Karpas-422 (cell line): ENCODE measurements around the gene ATP2B3. TPM values are rescaled to one million over a fixed set of nuclear protein-coding genes. Genes with fewer than 3 reads are reported as not detected.

ENCODE experiments used
- DNase-seq: peaks from one replicate; pipeline ENCODE4 v3.0.0-alpha.2; 2015
- H2AFZ ChIP-seq: fragments of 200-600 bp; sonication (generic); 2 replicates; pipeline ENCODE4 v1.6.1; 2014; ENCODE audit warnings: antibody characterized with exemption, low read length, mixed read lengths
- H3K27ac ChIP-seq: fragments of 200-600 bp; sonication (generic); 2 replicates; pipeline ENCODE4 v1.5.1; 2014; ENCODE audit warnings: mild to moderate bottlenecking, low read length, moderate library complexity
- H3K27me3 ChIP-seq: fragments of 200-600 bp; sonication (generic); 2 replicates; pipeline ENCODE4 v1.6.1; 2014; ENCODE audit warnings: low read length, mixed read lengths
- H3K36me3 ChIP-seq: fragments of 200-600 bp; sonication (generic); 2 replicates; pipeline ENCODE4 v1.6.1; 2014; ENCODE audit warnings: low read length, mixed read lengths; ENCODE audit not compliant: insufficient read depth
- H3K4me1 ChIP-seq: fragments of 200-600 bp; sonication (generic); 2 replicates; pipeline ENCODE4 v1.6.1; 2014; ENCODE audit warnings: mild to moderate bottlenecking, low read length, mixed read lengths
- H3K4me2 ChIP-seq: fragments of 200-600 bp; sonication (generic); 2 replicates; pipeline ENCODE4 v1.6.1; 2014; ENCODE audit warnings: low read length, low read depth, mild to moderate bottlenecking; ENCODE audit not compliant: poor library complexity, severe bottlenecking
- H3K4me3 ChIP-seq: fragments of 200-600 bp; sonication (generic); 2 replicates; pipeline ENCODE4 v1.5.1; 2014; ENCODE audit warnings: mild to moderate bottlenecking, antibody characterized with exemption, low read length, mixed read lengths
- H3K79me2 ChIP-seq: fragments of 200-600 bp; sonication (generic); 2 replicates; pipeline ENCODE4 v1.6.1; 2014; ENCODE audit warnings: mild to moderate bottlenecking, low read length, mixed read lengths
- H3K9ac ChIP-seq: fragments of 200-600 bp; sonication (generic); 2 replicates; pipeline ENCODE4 v1.6.0; 2014; ENCODE audit warnings: low read length
- H3K9me2 ChIP-seq: fragments of 200-600 bp; sonication (generic), shearing (Covaris generic); replicated peaks from 2 replicates; pipeline ENCODE4 v1.6.0; 2014; ENCODE audit warnings: mild to moderate bottlenecking, low read length, moderate library complexity; ENCODE audit not compliant: insufficient read depth
- H3K9me3 ChIP-seq: fragments of 300-700, 200-600 bp; sonication (generic); 2 replicates; pipeline ENCODE4 v1.6.1; 2014; ENCODE audit warnings: low read length, mixed read lengths
- H4K20me1 ChIP-seq: fragments of 200-600 bp; sonication (generic); 2 replicates; pipeline ENCODE4 v1.6.1; 2014; ENCODE audit warnings: mild to moderate bottlenecking, antibody characterized with exemption, low read length, low read depth; ENCODE audit not compliant: insufficient read depth
- total RNA-seq: library from RNA; depleted of rRNA; stranded (reverse); fragments of >200 nt; shearing (Covaris generic); gene quantifications from 2 replicates; pipeline ENCODE4 v1.2.3, GENCODE V29; 2014; ENCODE audit warnings: low replicate concordance

The ATP2B3 gene
- total RNA-seq, 1 experiment from 2014 or later = not detected

- DNase-seq = no peak
- Histone ChIP-seq H3K36me3 (no peaks in the 10 kb centered on the region), H3K9me2 (no peaks in the 10 kb centered on the region), H3K4me3 (no peak overlapping the region), H3K4me1 (peaks cover 16% of the 10 kb centered on the region), H3K9ac (no peak overlapping the region), H3K27me3 (no peaks in the 10 kb centered on the region), H2AFZ (no peak overlapping the region), H3K9me3 (no peaks in the 10 kb centered on the region), H3K79me2 (no peaks in the 10 kb centered on the region), H3K4me2 (no peak overlapping the region), H4K20me1 (no peaks in the 10 kb centered on the region), H3K27ac (no peak overlapping the region)
Measured at GRCh38 chrX:153587342-153587741, 69.9 kb downstream of the ATP2B3 start.

DNA sequence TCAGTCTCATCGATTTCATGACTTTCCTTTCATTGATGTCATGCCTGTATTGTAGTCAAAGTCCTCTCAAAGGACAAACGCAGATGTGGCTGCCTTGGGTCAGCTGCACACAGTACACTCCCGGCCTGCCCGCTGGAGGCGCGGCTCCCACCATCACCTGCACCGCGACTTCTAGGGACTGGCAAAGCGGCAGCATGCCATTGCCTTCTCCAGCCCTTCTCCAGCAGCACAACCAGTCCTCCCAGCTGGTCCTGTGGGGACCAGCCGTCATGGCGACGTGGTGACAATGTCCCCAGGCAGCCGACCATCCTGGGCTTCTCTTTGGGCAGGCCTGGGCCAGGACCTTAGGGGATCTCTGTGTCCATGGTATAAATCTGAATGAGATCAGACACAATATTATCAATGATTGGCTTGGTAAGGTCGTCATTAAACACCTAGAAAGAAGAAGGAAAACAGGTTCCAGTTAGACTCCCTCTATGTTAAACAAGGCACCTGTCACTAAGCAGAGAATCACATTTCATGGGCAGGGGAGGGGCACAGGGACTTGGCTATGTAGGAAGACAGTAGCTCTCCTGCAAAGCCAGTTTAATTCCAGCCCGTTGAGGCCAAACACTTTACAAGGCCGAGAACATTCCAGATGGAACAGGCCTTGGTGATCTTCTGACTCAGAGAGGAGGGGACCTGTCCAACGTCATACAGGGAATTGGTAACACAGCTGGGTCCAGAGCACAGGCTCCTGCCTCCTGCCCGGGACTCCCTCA is 70.8 kb downstream of the ATP2B3 start:
- Histone ChIP-seq H3K4me3 (no peak overlapping the region), H3K9ac (no peak overlapping the region), H2AFZ (no peak overlapping the region), H3K79me2 (no peaks in the 10 kb centered on the region), H3K36me3 (no peaks in the 10 kb centered on the region), H3K4me2 (no peak overlapping the region), H4K20me1 (no peaks in the 10 kb centered on the region), H3K27me3 (no peaks in the 10 kb centered on the region), H3K9me2 (no peaks in the 10 kb centered on the region), H3K9me3 (no peaks in the 10 kb centered on the region), H3K4me1 (peaks cover 8% of the 10 kb centered on the region), H3K27ac (no peak overlapping the region)
- DNase-seq = no peak

DNA sequence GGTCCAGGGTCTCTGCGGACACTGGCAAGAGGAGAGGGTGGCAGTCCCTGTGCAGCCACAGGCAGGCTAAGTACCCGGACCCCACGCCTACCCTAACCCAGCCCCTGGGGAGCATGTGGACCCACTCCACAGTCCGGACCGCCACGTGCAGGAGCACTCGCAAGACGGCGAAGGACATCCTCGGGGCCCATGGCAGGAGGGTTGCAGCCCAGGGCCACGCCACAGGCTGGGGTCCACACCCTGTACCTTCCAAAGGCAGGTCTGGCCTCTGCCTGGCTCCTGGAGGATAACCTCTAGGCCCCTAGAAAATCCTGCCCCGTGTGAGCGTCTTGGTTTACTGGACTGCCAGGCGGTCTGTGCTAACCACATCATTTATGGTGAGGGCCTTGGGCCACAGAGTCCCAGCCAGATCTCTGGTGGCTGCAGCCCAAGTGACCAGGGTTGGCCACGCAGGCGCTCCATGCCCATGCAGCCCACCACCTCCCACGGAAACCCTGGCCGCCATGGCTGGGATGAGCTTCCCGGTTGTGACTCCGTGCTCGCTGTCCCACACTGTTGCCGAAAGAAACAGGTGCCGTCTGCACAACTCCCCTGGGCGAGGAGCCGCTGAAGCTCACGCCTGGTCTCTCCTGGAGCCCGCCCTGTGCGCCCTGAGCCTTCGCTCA is 71.5 kb downstream of the ATP2B3 start:
- no peak overlapping the region for H2AFZ ChIP-seq
- H3K9me2 ChIP-seq = no peaks in the 10 kb centered on the region
- H3K27ac ChIP-seq = no peak overlapping the region
- H3K79me2 ChIP-seq = no peaks in the 10 kb centered on the region
- peaks cover 1% of the 10 kb centered on the region for H3K4me1 ChIP-seq
- H4K20me1 ChIP-seq = no peaks in the 10 kb centered on the region
- H3K9ac ChIP-seq = no peak overlapping the region
- H3K36me3 ChIP-seq = no peaks in the 10 kb centered on the region
- no peak overlapping the region for H3K4me3 ChIP-seq
- no peak for DNase-seq
- H3K4me2 ChIP-seq = no peak overlapping the region
- H3K9me3 ChIP-seq = no peaks in the 10 kb centered on the region
- no peaks in the 10 kb centered on the region for H3K27me3 ChIP-seq

DNA sequence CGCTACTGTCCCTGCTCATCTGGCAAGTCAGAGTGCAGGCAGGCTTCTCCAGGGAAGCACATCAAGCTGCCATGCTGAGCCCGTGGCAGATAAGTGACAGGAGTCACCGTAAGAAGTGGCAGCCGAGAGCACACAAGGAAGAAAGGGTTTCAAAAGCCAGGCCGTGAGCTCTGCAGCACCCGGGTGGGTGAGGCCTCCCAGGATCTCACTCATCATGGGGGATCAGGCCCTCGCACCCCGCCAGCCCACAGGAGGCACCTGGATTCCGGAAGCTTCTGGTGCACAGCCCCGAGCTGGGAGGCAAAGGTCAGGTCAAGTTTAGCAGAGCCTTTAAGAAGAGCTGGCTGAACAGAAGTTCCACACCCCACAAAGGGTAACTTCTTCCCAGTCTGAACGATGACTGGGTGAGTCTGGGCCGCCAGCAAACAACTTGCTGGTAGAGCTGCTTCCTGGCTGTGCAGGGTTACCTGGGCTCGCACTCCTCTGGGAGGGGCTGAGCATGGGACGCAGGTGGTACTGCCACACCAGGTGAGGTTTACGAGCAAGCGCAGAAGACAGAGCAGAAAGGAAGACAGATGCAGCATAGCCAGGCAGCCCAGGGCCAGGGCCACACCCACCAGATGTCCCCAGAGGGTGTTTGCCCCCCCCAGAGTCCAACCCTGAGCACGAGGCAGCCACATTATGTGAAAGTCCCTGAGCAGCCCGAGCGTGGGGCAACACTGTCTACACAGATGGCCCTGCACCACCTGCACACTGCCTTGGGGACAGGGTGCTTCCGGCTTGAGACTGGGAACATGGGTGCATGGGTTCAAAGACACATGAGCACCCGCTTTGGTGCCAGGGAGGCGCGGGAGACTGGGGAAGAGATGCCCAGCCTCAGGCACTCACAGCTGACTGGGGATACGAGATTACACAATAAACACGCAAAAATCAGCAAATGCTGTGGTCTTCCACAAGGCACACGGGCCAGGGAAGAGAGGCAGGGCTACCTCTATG is 73.8 kb downstream of the ATP2B3 start:
- Histone ChIP-seq H2AFZ (no peak overlapping the region), H3K27ac (no peak overlapping the region), H3K27me3 (no peaks in the 10 kb centered on the region), H3K4me3 (no peak overlapping the region), H4K20me1 (peaks cover 9% of the 10 kb centered on the region; the same call in 1 of the 2 replicates), H3K9ac (no peak overlapping the region), H3K79me2 (peaks cover 3% of the 10 kb centered on the region), H3K36me3 (no peaks in the 10 kb centered on the region), H3K9me3 (no peaks in the 10 kb centered on the region), H3K9me2 (no peaks in the 10 kb centered on the region), H3K4me2 (no peak overlapping the region), H3K4me1 (peaks cover 4% of the 10 kb centered on the region)
- no peak for DNase-seq

- Histone ChIP-seq H3K27ac (no peak overlapping the region), H4K20me1 (peaks cover 19% of the 10 kb centered on the region; the same call in 1 of the 2 replicates)
Measured at GRCh38 chrX:153592091-153592833, 74.8 kb downstream of the ATP2B3 start.

DNA sequence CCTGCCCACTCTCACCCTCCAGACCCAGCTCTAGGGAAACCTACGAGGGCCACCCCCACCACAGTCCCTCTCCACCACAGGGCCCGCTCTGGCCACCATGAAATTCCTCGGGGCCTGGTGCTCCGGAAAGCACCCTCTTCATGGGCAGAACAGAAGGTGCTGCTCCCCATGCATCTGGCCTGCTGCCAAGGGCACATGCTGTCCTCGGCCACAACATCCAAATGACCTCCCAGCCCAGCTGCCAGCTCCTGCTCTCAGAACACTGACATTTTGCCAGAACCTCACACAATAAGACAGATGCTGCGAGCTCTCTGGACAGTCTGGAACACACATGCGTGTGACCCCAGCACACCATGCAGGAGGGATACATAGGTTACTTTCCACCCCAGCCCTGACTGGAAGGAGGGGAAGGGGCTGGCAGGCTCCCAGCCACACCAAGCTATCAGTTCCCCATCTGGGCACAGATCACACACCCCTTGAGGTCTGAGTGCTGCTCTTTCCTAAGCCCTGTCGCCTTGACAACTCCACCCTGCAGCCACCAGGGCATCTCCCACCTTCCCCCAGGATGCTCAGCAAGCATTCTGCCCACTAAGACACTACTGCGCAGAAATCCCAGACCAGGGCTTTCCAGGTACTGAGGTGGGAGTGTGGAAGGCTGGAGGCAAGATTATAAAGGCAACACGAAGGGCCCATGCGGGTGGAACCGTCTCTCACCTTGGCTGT is 75.7 kb downstream of the ATP2B3 start:
- Histone ChIP-seq H4K20me1 (peaks cover 22% of the 10 kb centered on the region; the same call in 1 of the 2 replicates), H3K27ac (no peak overlapping the region), H3K9me2 (no peaks in the 10 kb centered on the region), H3K36me3 (no peaks in the 10 kb centered on the region), H3K4me1 (peaks cover 23% of the 10 kb centered on the region), H3K9me3 (no peaks in the 10 kb centered on the region), H3K4me3 (no peak overlapping the region), H3K9ac (no peak overlapping the region), H3K79me2 (peaks cover 17% of the 10 kb centered on the region), H2AFZ (no peak overlapping the region), H3K4me2 (no peak overlapping the region), H3K27me3 (no peaks in the 10 kb centered on the region)
- no peak for DNase-seq

More at GRCh38 chrX:153592091-153592833, 74.8 kb downstream of the ATP2B3 start:
- H3K27me3 ChIP-seq = no peaks in the 10 kb centered on the region
- no peak overlapping the region for H3K4me3 ChIP-seq
- no peaks in the 10 kb centered on the region for H3K36me3 ChIP-seq
- no peak for DNase-seq
- H3K4me2 ChIP-seq = no peak overlapping the region
- no peak overlapping the region for H3K9ac ChIP-seq
- no peaks in the 10 kb centered on the region for H3K9me3 ChIP-seq
- H2AFZ ChIP-seq = no peak overlapping the region
- peaks cover 13% of the 10 kb centered on the region for H3K79me2 ChIP-seq
- H3K9me2 ChIP-seq = no peaks in the 10 kb centered on the region
- peaks cover 14% of the 10 kb centered on the region for H3K4me1 ChIP-seq

DNA sequence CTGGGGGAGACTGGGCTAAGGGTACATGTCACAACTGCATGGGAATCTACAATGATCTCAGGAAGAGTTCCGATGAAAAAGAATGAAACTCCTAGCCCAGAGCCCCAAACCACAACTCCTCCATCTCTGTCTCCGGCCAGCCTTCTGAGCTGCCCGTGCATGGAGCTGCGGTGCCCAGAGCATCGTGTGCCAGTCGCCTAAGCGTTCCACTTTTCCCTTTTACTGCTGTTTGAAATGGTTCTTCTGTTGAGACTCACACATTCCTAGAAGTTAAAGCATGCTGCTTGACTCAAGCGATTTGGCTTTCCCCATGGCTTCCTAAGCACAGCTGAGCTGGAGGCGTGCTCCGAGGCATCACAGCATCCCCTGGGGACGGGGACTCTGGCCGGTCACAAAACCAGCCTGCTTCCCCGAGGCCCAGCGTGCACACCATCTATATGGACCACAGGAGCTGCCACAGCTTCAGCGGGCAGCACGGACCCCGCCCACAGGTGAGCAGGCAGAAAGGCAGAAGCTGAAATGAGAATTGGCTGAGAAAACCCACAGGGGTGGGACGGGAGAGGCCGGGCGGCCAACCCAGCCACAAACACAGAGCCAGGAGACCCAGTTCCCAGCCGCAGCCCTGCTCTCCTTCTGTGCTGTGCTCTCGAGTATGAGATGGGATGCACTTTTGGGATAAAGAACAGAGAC is 76.5 kb downstream of the ATP2B3 start:
- Histone ChIP-seq H3K4me2 (no peak overlapping the region), H3K9ac (no peak overlapping the region), H3K27ac (no peak overlapping the region)

More for the DNA sequence above, 76.5 kb downstream of the ATP2B3 start:
- H3K4me3 ChIP-seq = no peak overlapping the region
- H3K4me1 ChIP-seq = peaks cover 23% of the 10 kb centered on the region
- DNase-seq = no peak
- peaks cover 22% of the 10 kb centered on the region; the same call in 1 of the 2 replicates for H4K20me1 ChIP-seq
- no peaks in the 10 kb centered on the region for H3K9me2 ChIP-seq
- no peak overlapping the region for H2AFZ ChIP-seq
- no peaks in the 10 kb centered on the region for H3K27me3 ChIP-seq
- H3K36me3 ChIP-seq = no peaks in the 10 kb centered on the region
- H3K79me2 ChIP-seq = peaks cover 17% of the 10 kb centered on the region
- no peaks in the 10 kb centered on the region for H3K9me3 ChIP-seq
